Fibroblast of skin of left quadriceps (primary cell): ENCODE measurements around the gene OPRL1.
"Not testable (repeated sequence)": the region's sequence is repeated elsewhere in the genome, so short reads cannot be mapped to it uniquely, and the experiment has no call there.

Experiments
- DNase-seq, 2 experiments: peaks; one replicate each; pipeline ENCODE4 v3.0.0-alpha.2; 2013; ENCODE audit warnings: low read depth in 2 of 2

OPRL1 gene

GRCh38 chr20:64115171-64115911, 35.5 kb downstream of the OPRL1 start:
- no peak for DNase-seq

GRCh38 chr20:64116016-64116415, 36.1 kb downstream of the OPRL1 start:
- no peak for DNase-seq

- no peak for DNase-seq
Measured at GRCh38 chr20:64116541-64117431, 36.9 kb downstream of the OPRL1 start.

DNA sequence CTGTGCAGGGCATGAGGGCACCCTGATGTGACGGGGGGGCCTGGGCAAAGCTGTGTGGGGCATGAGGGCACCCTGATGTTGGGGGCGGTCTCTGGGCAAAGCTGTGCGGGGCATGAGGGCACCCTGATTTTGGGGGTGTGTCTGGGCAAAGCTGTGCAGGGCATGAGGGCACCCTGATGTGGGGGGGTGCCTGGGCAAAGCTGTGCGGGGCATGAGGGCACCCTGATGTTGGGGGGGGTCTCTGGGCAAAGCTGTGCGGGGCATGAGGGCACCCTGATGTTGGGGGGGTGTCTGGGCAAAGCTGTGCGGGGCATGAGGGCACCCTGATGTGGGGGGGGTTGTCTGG, 37.5 kb downstream of the OPRL1 start:
- not testable (repeated sequence) for DNase-seq

- no peak for DNase-seq
Measured at GRCh38 chr20:64119301-64119680, 39.4 kb downstream of the OPRL1 start.

DNA sequence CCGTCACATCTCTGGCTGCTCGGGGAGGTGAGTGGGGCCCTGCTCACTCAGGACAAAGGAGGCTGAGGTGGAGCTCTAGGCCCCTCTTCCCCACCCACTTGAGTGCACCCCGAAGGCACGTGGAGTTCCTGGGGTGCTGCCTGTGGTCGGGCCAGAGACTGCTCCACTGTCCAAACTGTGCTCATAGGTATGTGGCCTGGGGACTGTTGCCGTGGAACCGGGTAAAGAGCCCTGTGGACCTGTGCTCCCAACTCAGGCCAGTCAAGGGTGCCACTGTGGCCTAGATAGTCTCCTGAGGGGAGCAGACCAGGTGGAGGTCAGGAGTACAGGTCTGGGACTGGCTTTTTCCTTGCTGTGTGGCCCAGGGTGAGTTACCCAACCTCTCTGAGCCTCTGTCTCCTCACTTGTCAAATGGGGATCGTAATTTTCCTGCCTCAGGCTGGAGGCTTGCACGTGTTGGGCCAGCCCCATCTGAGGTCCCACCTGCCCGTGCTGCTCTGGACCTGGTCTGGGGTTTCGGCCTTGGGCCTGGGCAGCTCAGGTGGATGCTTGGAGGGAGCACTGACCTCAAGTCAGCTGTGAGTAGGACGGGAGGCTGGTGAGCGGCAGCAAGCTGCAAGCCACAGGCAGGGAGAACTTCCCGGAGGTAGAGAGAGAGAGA, 39.9 kb downstream of the OPRL1 start:
- DNase-seq = no peak

- no peak for DNase-seq
Measured at GRCh38 chr20:64121586-64121985, 41.7 kb downstream of the OPRL1 start.

GRCh38 chr20:64122927-64123326, 43.0 kb downstream of the OPRL1 start:
- DNase-seq = not testable (repeated sequence)

GRCh38 chr20:64123517-64123916, 43.6 kb downstream of the OPRL1 start:
- DNase-seq = not testable (repeated sequence)

DNA sequence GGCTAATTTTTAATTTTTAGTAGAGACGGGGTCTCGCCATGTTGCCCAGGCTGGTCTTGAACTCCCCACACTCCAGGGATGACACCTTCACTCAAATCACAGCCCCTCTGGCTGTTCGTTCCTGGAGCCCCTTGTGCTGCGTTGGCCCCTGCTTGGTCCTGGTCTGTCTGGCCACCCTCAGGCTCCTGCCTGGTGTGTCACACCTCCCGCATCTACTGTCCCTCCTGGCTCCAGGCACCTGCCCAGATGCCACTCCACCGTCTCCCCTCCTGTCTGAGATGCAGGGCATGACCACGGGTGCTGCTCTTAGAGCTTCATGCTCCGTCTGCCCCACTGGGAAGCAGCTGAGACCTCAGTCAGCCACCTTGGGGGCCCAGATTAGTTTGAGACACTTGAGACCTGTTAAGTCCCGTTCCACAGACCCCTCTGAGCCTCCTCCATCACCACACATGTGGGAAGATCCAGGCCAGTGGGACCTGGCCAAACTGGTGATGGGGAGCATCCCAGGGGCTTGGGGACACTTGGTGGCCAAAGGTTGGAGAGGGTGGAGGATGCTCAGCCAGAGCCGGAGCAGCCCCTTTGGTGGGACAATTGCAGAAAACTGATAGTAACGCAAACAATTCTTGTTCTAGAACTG, 49.4 kb downstream of the OPRL1 start:
- no peak for DNase-seq

DNA sequence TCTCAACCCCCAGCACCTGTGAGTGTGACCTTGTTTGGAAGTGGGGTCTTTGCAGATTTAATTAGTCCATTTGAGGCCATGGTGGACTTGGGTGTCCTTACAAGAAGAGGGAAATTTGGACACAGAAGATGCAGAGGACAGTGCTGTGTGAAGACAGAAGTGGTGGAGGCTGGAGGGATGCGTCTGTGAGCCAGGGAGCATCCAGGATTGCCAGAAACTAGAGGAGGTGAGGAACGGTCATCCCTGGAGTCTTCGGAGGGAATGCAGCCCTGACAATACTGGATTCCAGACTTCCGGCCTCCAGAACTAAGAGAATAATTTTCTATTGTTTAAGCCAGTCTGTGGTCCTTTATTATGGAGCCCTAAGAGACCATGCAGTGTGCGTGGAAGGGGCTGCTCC, 50.4 kb downstream of the OPRL1 start:
- DNase-seq = no peak

GRCh38 chr20:64130876-64131275, 51.0 kb downstream of the OPRL1 start:
- no peak for DNase-seq

- no peak for DNase-seq
Measured at GRCh38 chr20:64131406-64131805, 51.5 kb downstream of the OPRL1 start.

DNA sequence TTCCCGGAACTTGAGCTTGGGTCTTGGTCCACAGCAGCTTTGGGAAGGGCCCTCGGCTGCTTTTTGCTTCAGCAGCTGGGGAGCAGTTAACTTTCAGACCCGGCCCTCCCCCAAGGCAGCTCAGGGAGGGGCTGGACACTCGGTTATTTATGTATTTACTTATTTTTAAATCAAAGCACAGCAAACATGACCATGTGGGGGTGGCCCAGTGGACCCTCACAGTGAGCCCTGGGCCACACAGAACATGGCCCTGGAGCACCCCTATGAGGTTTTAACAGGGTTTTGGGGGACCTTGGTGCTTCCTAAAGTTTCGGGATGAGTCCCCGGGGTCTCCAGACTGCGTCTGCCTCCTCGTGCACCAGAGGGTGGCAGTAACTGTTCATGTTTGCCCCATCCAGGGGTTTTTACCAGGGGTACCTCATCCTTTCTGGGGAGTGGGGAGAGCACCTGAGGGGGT, 54.1 kb downstream of the OPRL1 start:
- no peak for DNase-seq

DNA sequence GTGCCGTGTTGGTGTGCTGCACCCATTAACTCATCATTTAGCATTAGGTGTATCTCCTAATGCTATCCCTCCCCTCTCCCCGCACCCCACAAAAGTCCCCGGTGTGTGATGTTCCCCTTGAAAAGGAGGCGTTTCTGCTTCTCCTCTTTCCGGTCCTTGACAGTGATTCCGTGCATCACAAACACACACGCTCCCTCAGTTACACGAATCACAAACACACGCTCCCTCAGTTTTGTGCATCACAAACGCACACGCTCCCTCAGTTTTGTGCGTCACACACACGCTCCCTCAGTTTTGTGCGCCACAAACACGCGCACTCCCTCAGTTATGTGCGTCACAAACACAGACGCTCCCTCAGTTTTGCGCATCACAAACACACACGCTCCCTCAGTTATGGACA, 54.9 kb downstream of the OPRL1 start:
- not testable (repeated sequence) for DNase-seq

DNA sequence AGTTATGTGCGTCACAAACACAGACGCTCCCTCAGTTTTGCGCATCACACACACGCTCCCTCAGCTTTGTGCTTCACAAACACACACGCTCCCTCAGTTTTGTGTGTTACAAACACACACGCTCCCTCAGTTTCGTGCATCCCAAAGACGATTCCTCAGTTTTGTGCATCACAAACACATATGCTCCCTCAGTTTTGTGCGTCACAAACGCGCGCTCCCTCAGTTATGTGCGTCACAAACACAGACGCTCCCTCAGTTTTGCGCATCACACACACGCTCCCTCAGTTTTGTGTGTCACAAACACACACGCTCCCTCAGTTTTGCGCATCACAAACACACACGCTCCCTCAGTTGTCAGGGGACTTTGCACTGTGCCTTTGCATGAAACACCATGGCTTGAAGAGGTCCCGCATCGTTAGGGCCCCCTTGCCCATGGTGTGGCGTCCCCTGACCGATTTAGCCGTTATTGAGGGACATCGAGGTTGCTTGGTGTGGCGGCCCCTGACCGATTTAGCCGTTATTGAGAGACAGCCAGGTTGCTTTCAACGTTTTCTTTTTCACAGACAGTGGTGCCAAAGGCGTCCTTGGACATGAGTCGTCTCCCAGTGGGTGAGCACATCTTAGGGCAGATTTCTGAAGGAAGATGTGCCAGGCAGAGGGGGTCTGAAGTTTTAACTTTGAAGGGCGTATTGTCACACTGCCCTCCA, 56.3 kb downstream of the OPRL1 start:
- no peak for DNase-seq

DNA sequence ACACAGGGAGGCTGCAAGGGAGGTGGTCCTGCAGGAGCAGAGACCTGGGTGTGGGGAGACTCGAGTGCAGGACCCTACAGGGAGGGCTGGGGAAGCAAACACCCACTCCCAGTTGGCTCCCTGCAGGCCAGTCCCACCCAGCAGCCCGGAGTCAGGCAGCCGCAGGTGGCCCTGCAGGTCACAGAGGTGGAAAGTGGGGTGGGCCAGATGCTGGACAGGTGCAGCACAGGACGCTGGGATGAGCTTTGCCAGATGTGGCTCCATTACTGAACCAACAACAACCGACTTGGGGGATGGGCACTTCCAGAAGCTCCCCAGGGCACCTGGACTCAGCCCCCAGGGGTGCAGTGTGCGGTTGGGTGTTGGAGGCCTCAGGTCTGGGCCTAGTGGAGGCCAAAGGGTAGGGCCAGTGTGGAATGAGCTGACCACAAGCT, 57.7 kb downstream of the OPRL1 start:
- no peak for DNase-seq

- no peak for DNase-seq
Measured at GRCh38 chr20:64138276-64138815, 58.5 kb downstream of the OPRL1 start.

GRCh38 chr20:64139199-64140060, 59.5 kb downstream of the OPRL1 start:
- no peak for DNase-seq
